OCI-LY3 (cell line): ENCODE data around the gene KCNE4.

Experiments
- H2AFZ ChIP-seq: fragments of 200-600, 300-600 bp; shearing (Covaris generic); 2 replicates; pipeline ENCODE4 v1.6.0; 2014; ENCODE audit warnings: antibody characterized with exemption, low read depth, low read length
- H3K27ac ChIP-seq: fragments of 200-600, 300-600 bp; sonication (generic); 2 replicates; pipeline ENCODE4 v1.5.1; 2014; ENCODE audit warnings: mild to moderate bottlenecking, low read length, moderate library complexity, mixed read lengths
- H3K27me3 ChIP-seq: fragments of 200-600, 300-600 bp; sonication (generic); 2 replicates; pipeline ENCODE4 v1.6.1; 2014; ENCODE audit warnings: low read depth, low read length, mixed read lengths
- H3K36me3 ChIP-seq: fragments of 200-600, 300-600 bp; sonication (generic); replicated peaks from 2 replicates; pipeline ENCODE3; 2014; ENCODE audit warnings: low read depth, low read length, mixed read lengths
- H3K4me1 ChIP-seq: fragments of 300-600, 200-600 bp; sonication (generic); 2 replicates; pipeline ENCODE4 v1.6.1; 2014; ENCODE audit warnings: low read length, mixed read lengths
- H3K4me2 ChIP-seq: fragments of 200-600, 300-600 bp; sonication (generic); 2 replicates; pipeline ENCODE4 v1.6.1; 2014; ENCODE audit warnings: low read length, mixed read lengths
- H3K4me3 ChIP-seq: fragments of 300-600, 200-600 bp; sonication (generic); 2 replicates; pipeline ENCODE4 v1.5.1; 2014; ENCODE audit warnings: antibody characterized with exemption, mild to moderate bottlenecking, low read length, moderate library complexity
- H3K79me2 ChIP-seq: fragments of 300-600, 200-600 bp; shearing (Covaris generic); 2 replicates; pipeline ENCODE4 v1.6.1; 2014; ENCODE audit warnings: mild to moderate bottlenecking, low read length, mixed read lengths
- H3K9ac ChIP-seq: fragments of 300-600, 200-600 bp; shearing (Covaris generic); 2 replicates; pipeline ENCODE4 v1.6.0; 2014; ENCODE audit warnings: mild to moderate bottlenecking, low read length, moderate library complexity
- H3K9me3 ChIP-seq: fragments of 200-600, 300-600 bp; shearing (Covaris generic); 2 replicates; pipeline ENCODE4 v1.6.1; 2014; ENCODE audit warnings: low read length, mixed read lengths; ENCODE audit not compliant: insufficient read depth
- H4K20me1 ChIP-seq: fragments of 200-600, 300-600 bp; sonication (generic); 2 replicates; pipeline ENCODE4 v1.6.1; 2016; ENCODE audit warnings: low read length, mixed read lengths; ENCODE audit not compliant: insufficient read depth
- CTCF ChIP-seq: fragments of 200-600, 300-600 bp; sonication (generic); IDR thresholded peaks from 2 replicates; pipeline ENCODE4 v1.5.1; 2014; ENCODE audit warnings: antibody characterized with exemption, low read length, low read depth
- EZH2phosphoT487 ChIP-seq: fragments of 200-600 bp; shearing (Covaris generic); IDR thresholded peaks from 2 replicates; pipeline ENCODE4 v1.6.1; 2018; ENCODE audit warnings: antibody characterized with exemption, mixed run types, low read depth

Gene KCNE4

GRCh38 chr2:223008162-223008561 lies 43.8 kb upstream of the KCNE4 start:
- Histone ChIP-seq H3K79me2 (no peaks in the 10 kb centered on the region), H4K20me1 (no peaks in the 10 kb centered on the region), H3K36me3 (no peaks in the 10 kb centered on the region), H3K9ac (no peak overlapping the region), H3K4me1 (no peaks in the 10 kb centered on the region), H2AFZ (no peak overlapping the region), H3K27ac (no peak overlapping the region), H3K4me3 (no peak overlapping the region), H3K9me3 (no peaks in the 10 kb centered on the region), H3K4me2 (no peak overlapping the region), H3K27me3 (no peaks in the 10 kb centered on the region)
- no peak for TF ChIP-seq EZH2phosphoT487
- TF ChIP-seq CTCF: no peak

GRCh38 chr2:223008956-223009355 lies 43.0 kb upstream of the KCNE4 start:
- Histone ChIP-seq H3K9ac (no peak overlapping the region), H2AFZ (no peak overlapping the region), H3K9me3 (no peaks in the 10 kb centered on the region), H3K4me2 (no peak overlapping the region), H3K4me1 (no peaks in the 10 kb centered on the region), H3K27me3 (no peaks in the 10 kb centered on the region), H3K27ac (no peak overlapping the region), H4K20me1 (no peaks in the 10 kb centered on the region), H3K79me2 (no peaks in the 10 kb centered on the region), H3K4me3 (no peak overlapping the region), H3K36me3 (no peaks in the 10 kb centered on the region)
- no peak for TF ChIP-seq CTCF
- no peak for TF ChIP-seq EZH2phosphoT487

GRCh38 chr2:223010641-223011040 lies 41.3 kb upstream of the KCNE4 start:
- Histone ChIP-seq H3K4me2 (no peak overlapping the region), H3K9me3 (no peaks in the 10 kb centered on the region), H4K20me1 (no peaks in the 10 kb centered on the region), H3K9ac (no peak overlapping the region), H3K4me1 (no peaks in the 10 kb centered on the region), H3K27me3 (no peaks in the 10 kb centered on the region), H3K27ac (no peak overlapping the region), H3K4me3 (no peak overlapping the region), H3K79me2 (no peaks in the 10 kb centered on the region), H2AFZ (no peak overlapping the region), H3K36me3 (no peaks in the 10 kb centered on the region)
- TF ChIP-seq CTCF (no peak), EZH2phosphoT487 (no peak)

- Histone ChIP-seq H3K4me2 (no peak overlapping the region), H3K4me1 (no peaks in the 10 kb centered on the region), H3K27me3 (no peaks in the 10 kb centered on the region), H4K20me1 (no peaks in the 10 kb centered on the region), H3K27ac (no peak overlapping the region), H3K4me3 (no peak overlapping the region), H3K9ac (no peak overlapping the region), H3K9me3 (no peaks in the 10 kb centered on the region), H2AFZ (no peak overlapping the region), H3K36me3 (no peaks in the 10 kb centered on the region), H3K79me2 (no peaks in the 10 kb centered on the region)
- TF ChIP-seq CTCF (no peak), EZH2phosphoT487 (no peak)
Observed at GRCh38 chr2:223012291-223012690, 39.7 kb upstream of the KCNE4 start.
